Ishikawa (cell line): ENCODE results near the gene VANGL1.

Experiments used
- EP300 ChIP-seq: IDR thresholded peaks from 2 replicates; pipeline ENCODE4 v1.6.1; 2012; ENCODE audit warnings: borderline replicate concordance
- RAD21 ChIP-seq: IDR thresholded peaks from 2 replicates; pipeline ENCODE4 v1.6.1; 2012; ENCODE audit warnings: low read depth
- REST ChIP-seq: IDR thresholded peaks from 2 replicates; pipeline ENCODE4 v1.6.1; 2012; ENCODE audit warnings: low read depth, mild to moderate bottlenecking

- TF ChIP-seq REST: no peak
- no peak for TF ChIP-seq RAD21
- TF ChIP-seq EP300: no peak
Measured at GRCh38 chr1:115702959-115703358, 61.2 kb downstream of the VANGL1 start.
